GM12878 (cell line): ENCODE data around the gene CCSER1. TPM values are rescaled to one million over a fixed set of nuclear protein-coding genes. Genes with fewer than 3 reads are reported as not detected.

Experiments
- ATAC-seq: fragments of 200-7000 bp; cut with Tn5 transposase; 3 replicates; pipeline ENCODE4 v1.9.1; 2020; ENCODE audit warnings: mild to moderate bottlenecking, moderate library complexity
- BruUV-seq: library from RNA; stranded (reverse); fragments of 400-500 nt; replicated peaks from 2 replicates; lab custom pipeline; 2021; lab: Mats Ljungman, UMichigan
- CTCF ChIA-PET: fragments of 300-600 bp; sonication (Branson Sonifier 250); formaldehyde crosslinking; extraction: SDS; loops from one replicate; lab custom pipeline; 2021; ENCODE audit warnings: inconsistent platforms; lab: Yijun Ruan, JAX
- POLR2A ChIA-PET: fragments of 350-600 bp; formaldehyde crosslinking; extraction: SDS; loops from one replicate; lab custom pipeline; 2021; ENCODE audit warnings: inconsistent platforms; lab: Charles Lee
- RAD21 ChIA-PET: fragments of 300-600 bp; sonication (Branson Sonifier 250); formaldehyde crosslinking; loops from one replicate; lab custom pipeline; 2023; ENCODE audit warnings: antibody characterized with exemption; ENCODE audit not compliant: unreplicated experiment; lab: Charles Lee
- SMC1A ChIA-PET: fragments of 300-600 bp; sonication (Branson Sonifier 250); formaldehyde crosslinking; loops from one replicate; lab custom pipeline; 2023; ENCODE audit not compliant: unreplicated experiment, uncharacterized antibody; lab: Charles Lee
- DNase-seq: peaks from one replicate; pipeline ENCODE4 v3.0.0-alpha.2; 2011; ENCODE audit warnings: low read depth, low spot score
- FAIRE-seq: peaks from 3 replicates; lab custom pipeline; 2011; peaks lifted over from hg19 to GRCh38; lab: Jason Lieb, UNC
- H2AFZ ChIP-seq: 2 replicates; pipeline ENCODE4 v1.6.0; 2011; ENCODE audit warnings: low read depth, low read length, control low read depth; ENCODE audit not compliant: control insufficient read depth
- H3K27ac ChIP-seq: 2 replicates; pipeline ENCODE4 v1.5.1; 2011; ENCODE audit warnings: control low read depth; ENCODE audit not compliant: control insufficient read depth, insufficient read depth
- H3K27me3 ChIP-seq, 2 experiments: replicated peaks in 1 of 2; 2 replicates each; pipeline versions ENCODE4 v1.6.0 to v1.6.1; 2011; ENCODE audit warnings: low read length in 1 of 2; ENCODE audit not compliant: control insufficient read depth in 2 of 2, insufficient read depth in 2 of 2
- H3K36me3 ChIP-seq, 2 experiments: 2 replicates each; pipeline ENCODE4 v1.5.1; 2011; ENCODE audit warnings: low read length in 1 of 2; ENCODE audit not compliant: control insufficient read depth in 2 of 2, insufficient read depth in 2 of 2
- H3K4me1 ChIP-seq: 2 replicates; pipeline ENCODE4 v1.6.1; 2011; ENCODE audit warnings: mild to moderate bottlenecking, low read length, moderate library complexity, mixed read lengths; ENCODE audit not compliant: control insufficient read depth, insufficient read depth
- H3K4me2 ChIP-seq: 2 replicates; pipeline ENCODE4 v1.6.0; 2011; ENCODE audit warnings: control low read depth; ENCODE audit not compliant: control insufficient read depth, insufficient read depth
- H3K4me3 ChIP-seq: fragments of 200-600 bp; sonication (generic); 2 replicates; pipeline ENCODE4 v1.5.1; 2016
- H3K79me2 ChIP-seq: 2 replicates; pipeline ENCODE4 v1.6.0; 2011; ENCODE audit warnings: low read length; ENCODE audit not compliant: control insufficient read depth, insufficient read depth
- H3K9ac ChIP-seq: 2 replicates; pipeline ENCODE4 v1.8.0; 2011; ENCODE audit warnings: low read length, control low read depth, mixed read lengths; ENCODE audit not compliant: control insufficient read depth, insufficient read depth
- H3K9me3 ChIP-seq: replicated peaks from 3 replicates; pipeline ENCODE4 v1.5.1; 2011; ENCODE audit warnings: mild to moderate bottlenecking, low read length; ENCODE audit not compliant: control insufficient read depth, insufficient read depth
- H4K20me1 ChIP-seq: 2 replicates; pipeline ENCODE4 v1.6.0; 2011; ENCODE audit not compliant: control insufficient read depth, insufficient read depth
- EGR1 ChIP-seq, 2 experiments: IDR thresholded peaks; 1 replicate in 1 of 2; 2 replicates in 1 of 2; pipeline ENCODE4 v1.6.1; 2011 to 2012; ENCODE audit warnings: low read depth in 2 of 2, low read length in 2 of 2, borderline replicate concordance in 1 of 2, mild to moderate bottlenecking in 1 of 2, moderate library complexity in 1 of 2
- FOS ChIP-seq: IDR thresholded peaks from 3 replicates; pipeline ENCODE4 v1.6.1; 2011; ENCODE audit warnings: borderline replicate concordance; ENCODE audit not compliant: insufficient read length; ENCODE audit errors: extremely low read depth
- MYB ChIP-seq: fragments of 150-350 bp; IDR thresholded peaks from 2 replicates; pipeline ENCODE4 v1.6.1; 2014; ENCODE audit warnings: mild to moderate bottlenecking, low read depth, low read length, borderline replicate concordance
- MYC ChIP-seq: IDR thresholded peaks from 2 replicates; pipeline ENCODE4 v1.6.1; 2011; ENCODE audit warnings: mild to moderate bottlenecking, low read length, moderate library complexity, inconsistent platforms; ENCODE audit not compliant: insufficient read depth, insufficient replicate concordance, insufficient read length, severe bottlenecking
- NR2C2 ChIP-seq: IDR thresholded peaks from 2 replicates; pipeline ENCODE4 v1.6.1; 2011; ENCODE audit warnings: borderline replicate concordance, low read depth; ENCODE audit not compliant: control insufficient read depth, insufficient read length
- PML ChIP-seq: IDR thresholded peaks from 2 replicates; pipeline ENCODE4 v1.6.1; 2012; ENCODE audit warnings: low read length, inconsistent platforms
- TARDBP ChIP-seq: IDR thresholded peaks from 2 replicates; pipeline ENCODE4 v1.6.1; 2016; ENCODE audit warnings: borderline replicate concordance
- YY1 ChIP-seq: IDR thresholded peaks from 2 replicates; pipeline ENCODE4 v1.6.1; 2011; ENCODE audit warnings: low read depth, mild to moderate bottlenecking, low read length
- ZNF622 ChIP-seq: fragments of 450-650 bp; IDR thresholded peaks from 2 replicates; pipeline ENCODE4 v1.6.1; 2017; ENCODE audit warnings: mild to moderate bottlenecking, inconsistent platforms
- WGBS: methylation state at CpG from one replicate; pipeline ENCODE4 v1.1.6; 2016; ENCODE audit warnings: low lambda C conversion rate; ENCODE audit not compliant: insufficient replicate concordance, insufficient coverage; ENCODE audit errors: missing lambda C conversion rate; 5-methylcytosine and 5-hydroxymethylcytosine counted together
- in situ Hi-C: fragments of 300-500 bp; cut with MboI; formaldehyde crosslinking; loops from 9 replicates; pipeline ENCODE4 v1.14.3; 2018; ENCODE audit warnings: mixed read lengths
- intact Hi-C: fragments of 100-400 bp; cut with micrococcal nuclease; formaldehyde crosslinking; loops from one replicate; pipeline ENCODE4 v1.14.2; 2022; ENCODE audit not compliant: unreplicated experiment
- polyA plus RNA-seq, 11 experiments: library from polyadenylated mRNA; depleted of rRNA in 4 of 11; unstranded in 6 of 11; stranded (reverse) in 5 of 11; fragments of >200 nt; fragmentation: Nextera tagmentation in 4 of 11; fragmentation: Illumina TruSeq in 1 of 11; extraction: Ambion mirVana in 4 of 11; extraction: Trizol in 1 of 11; gene quantifications; 1 replicate in 1 of 11; 2 replicates in 10 of 11; pipeline versions ENCODE4 v1.2.1 to v1.2.3, GENCODE V29; 2011 to 2016; ENCODE audit warnings: inconsistent platforms in 2 of 11, missing spikeins in 2 of 11, low read depth in 1 of 11
- total RNA-seq, 4 experiments: library from RNA; depleted of rRNA in 3 of 4; stranded (reverse); fragments of >200 nt in 3 of 4; fragmentation: Illumina TruSeq in 1 of 4; extraction: Trizol in 1 of 4; gene quantifications; 2 replicates each; pipeline versions ENCODE4 v1.2.1 to v1.2.3, GENCODE V29; 2013 to 2021
- TF ChIP-seq, protein P1 (sequence below): IDR thresholded peaks from 2 replicates; pipeline ENCODE4 v1.6.1; 2011; ENCODE audit warnings: low read depth, mild to moderate bottlenecking, low read length, moderate library complexity, borderline replicate concordance; ENCODE audit errors: extremely low read depth
- TF ChIP-seq, protein P2 (sequence below): IDR thresholded peaks from 2 replicates; pipeline ENCODE4 v1.6.1; 2011; ENCODE audit warnings: mild to moderate bottlenecking, low read depth, low read length, moderate library complexity; ENCODE audit not compliant: insufficient replicate concordance

CCSER1 gene
- total and polyA plus RNA-seq, 10 of the 15 experiments (the other 5 are each of a cell fraction or from before 2014, with no cell fraction given): 0.22 to 2.7 (median 1.0) TPM

DNA sequence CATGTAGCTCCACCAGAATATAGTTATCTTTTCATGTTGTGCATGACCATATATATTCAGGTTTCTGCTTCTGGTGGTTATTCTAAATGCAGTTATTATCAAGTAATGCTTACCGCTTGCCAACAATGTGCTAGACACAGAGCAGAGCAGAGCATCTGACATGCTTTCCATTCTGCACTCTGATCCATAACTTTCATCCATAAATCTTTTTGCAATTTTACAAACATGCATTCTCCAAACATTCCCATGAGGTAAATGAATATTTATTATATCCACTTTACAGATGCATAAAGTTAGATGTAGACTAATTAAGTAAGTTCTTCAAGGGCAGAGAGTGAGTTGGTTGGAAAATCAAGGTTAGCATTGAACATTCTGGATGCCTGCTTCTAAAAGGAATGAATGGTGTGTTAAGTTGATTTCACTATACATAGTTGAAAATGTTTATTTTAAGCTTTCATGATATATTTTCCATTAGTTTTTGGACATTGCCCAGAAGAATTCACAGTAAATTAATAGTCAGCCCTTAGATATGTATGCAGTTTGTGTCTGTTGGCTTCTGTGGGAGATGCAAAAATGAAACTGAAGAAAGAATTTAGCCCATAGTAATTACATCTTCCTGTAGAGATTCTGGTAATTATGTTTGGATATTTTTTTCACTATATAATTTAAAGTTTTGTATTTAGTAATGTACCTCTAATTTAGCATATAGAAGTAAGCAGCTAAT, 867.8 kb downstream of the CCSER1 start:
- H3K79me2 ChIP-seq: no peaks in the 10 kb centered on the region
- H3K4me1 ChIP-seq: no peaks in the 10 kb centered on the region
- no peak for FAIRE-seq
- no peaks in the 10 kb centered on the region for H4K20me1 ChIP-seq
- no TSS peak for BruUV-seq
- intact Hi-C loops: no loop called here
- H2AFZ ChIP-seq: no peak overlapping the region
- no peak for ATAC-seq
- no peak overlapping the region for H3K4me3 ChIP-seq
- H3K36me3 ChIP-seq: no peaks in the 10 kb centered on the region
- TF ChIP-seq PML: no peak
- no peak for TF ChIP-seq MYC
- no peak for TF ChIP-seq YY1
- no peak for TF ChIP-seq EGR1 (IDR thresholded peaks at IDR 0.05; ENCODE audit: borderline replicate concordance in 1 of 2, low read depth in 2 of 2, low read length in 2 of 2)
- TF ChIP-seq TARDBP: no peak
- no peak for TF ChIP-seq NR2C2
- TF ChIP-seq, protein P1, sequence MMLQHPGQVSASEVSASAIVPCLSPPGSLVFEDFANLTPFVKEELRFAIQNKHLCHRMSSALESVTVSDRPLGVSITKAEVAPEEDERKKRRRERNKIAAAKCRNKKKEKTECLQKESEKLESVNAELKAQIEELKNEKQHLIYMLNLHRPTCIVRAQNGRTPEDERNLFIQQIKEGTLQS: no peak
- TF ChIP-seq, protein P2, sequence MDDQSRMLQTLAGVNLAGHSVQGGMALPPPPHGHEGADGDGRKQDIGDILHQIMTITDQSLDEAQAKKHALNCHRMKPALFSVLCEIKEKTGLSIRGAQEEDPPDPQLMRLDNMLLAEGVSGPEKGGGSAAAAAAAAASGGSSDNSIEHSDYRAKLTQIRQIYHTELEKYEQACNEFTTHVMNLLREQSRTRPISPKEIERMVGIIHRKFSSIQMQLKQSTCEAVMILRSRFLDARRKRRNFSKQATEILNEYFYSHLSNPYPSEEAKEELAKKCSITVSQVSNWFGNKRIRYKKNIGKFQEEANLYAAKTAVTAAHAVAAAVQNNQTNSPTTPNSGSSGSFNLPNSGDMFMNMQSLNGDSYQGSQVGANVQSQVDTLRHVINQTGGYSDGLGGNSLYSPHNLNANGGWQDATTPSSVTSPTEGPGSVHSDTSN: no peak
- no peak for TF ChIP-seq MYB
- no peak for TF ChIP-seq FOS
- TF ChIP-seq ZNF622: no peak
- TF ChIP-seq, all 136 proteins: peak for 0
- ChIA-PET CTCF (interaction anchor here (0.8 kb wide), 1 partner anchor 21 kb away, joined by 3 read pairs; no protein-coding TSS in a partner anchor), POLR2A (interaction anchor here (0.5 kb wide), 1 partner anchor 153 kb away, joined by 5 read pairs; no protein-coding TSS in a partner anchor), RAD21 (no interaction called here), SMC1A (no interaction called here)
- in situ Hi-C loops: no loop called here
- DNase-seq: no peak
- WGBS: 19% methylated on average over 1 of the region's 1 CpG
- Histone ChIP-seq H3K9me3 (no peaks in the 10 kb centered on the region), H3K27ac (no peak overlapping the region), H3K9ac (no peak overlapping the region), H3K27me3 (no peaks in the 10 kb centered on the region), H3K4me2 (no peak overlapping the region)
